HFF-Myc (cell line): ENCODE data around the gene CNKSR3.
A peak's percentile ranks its signal among the peaks of the same experiment; 100 is the strongest.

Experiments used
- DNase-seq: peaks from one replicate; pipeline ENCODE4 v3.0.0-alpha.2; 2011; ENCODE audit warnings: low read depth; ENCODE audit errors: extremely low read depth
- H3K4me3 ChIP-seq: replicated peaks from 2 replicates; pipeline ENCODE4 v1.5.1; 2011; ENCODE audit warnings: low read depth, mild to moderate bottlenecking, control low read depth, low read length
- TF ChIP-seq, protein P1 (sequence below): IDR thresholded peaks from 2 replicates; pipeline ENCODE4 v1.5.1; 2012; ENCODE audit warnings: mild to moderate bottlenecking, low read depth, low read length, control low read depth; ENCODE audit errors: missing control alignments

Gene CNKSR3

GRCh38 chr6:154504865-154505449 is 5.5 kb downstream of the CNKSR3 start:
- no peak for DNase-seq
- no peak overlapping the region for H3K4me3 ChIP-seq
- TF ChIP-seq, protein P1, sequence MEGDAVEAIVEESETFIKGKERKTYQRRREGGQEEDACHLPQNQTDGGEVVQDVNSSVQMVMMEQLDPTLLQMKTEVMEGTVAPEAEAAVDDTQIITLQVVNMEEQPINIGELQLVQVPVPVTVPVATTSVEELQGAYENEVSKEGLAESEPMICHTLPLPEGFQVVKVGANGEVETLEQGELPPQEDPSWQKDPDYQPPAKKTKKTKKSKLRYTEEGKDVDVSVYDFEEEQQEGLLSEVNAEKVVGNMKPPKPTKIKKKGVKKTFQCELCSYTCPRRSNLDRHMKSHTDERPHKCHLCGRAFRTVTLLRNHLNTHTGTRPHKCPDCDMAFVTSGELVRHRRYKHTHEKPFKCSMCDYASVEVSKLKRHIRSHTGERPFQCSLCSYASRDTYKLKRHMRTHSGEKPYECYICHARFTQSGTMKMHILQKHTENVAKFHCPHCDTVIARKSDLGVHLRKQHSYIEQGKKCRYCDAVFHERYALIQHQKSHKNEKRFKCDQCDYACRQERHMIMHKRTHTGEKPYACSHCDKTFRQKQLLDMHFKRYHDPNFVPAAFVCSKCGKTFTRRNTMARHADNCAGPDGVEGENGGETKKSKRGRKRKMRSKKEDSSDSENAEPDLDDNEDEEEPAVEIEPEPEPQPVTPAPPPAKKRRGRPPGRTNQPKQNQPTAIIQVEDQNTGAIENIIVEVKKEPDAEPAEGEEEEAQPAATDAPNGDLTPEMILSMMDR, result no peak

DNA sequence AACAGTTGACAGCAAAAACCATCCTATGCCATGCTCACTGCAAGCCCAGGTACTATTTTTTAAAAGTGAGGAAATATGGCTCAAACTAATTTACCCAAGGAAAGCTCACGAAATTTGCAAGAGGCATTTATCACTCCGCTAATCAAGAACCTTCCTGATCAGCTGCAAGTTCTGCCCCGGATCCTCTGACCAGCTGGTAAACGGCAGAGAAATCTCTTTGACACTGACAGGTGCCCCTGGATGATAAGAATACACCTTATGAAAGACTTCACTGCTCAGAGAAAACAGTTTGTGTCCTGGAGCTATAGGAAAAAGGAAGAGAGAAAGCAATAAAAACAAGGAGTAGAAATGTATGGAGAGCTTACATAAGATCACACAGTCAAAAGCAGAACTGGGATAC is 6.4 kb downstream of the CNKSR3 start:
- TF ChIP-seq, protein P1, result no peak
- no peak for DNase-seq
- no peak overlapping the region for H3K4me3 ChIP-seq

DNA sequence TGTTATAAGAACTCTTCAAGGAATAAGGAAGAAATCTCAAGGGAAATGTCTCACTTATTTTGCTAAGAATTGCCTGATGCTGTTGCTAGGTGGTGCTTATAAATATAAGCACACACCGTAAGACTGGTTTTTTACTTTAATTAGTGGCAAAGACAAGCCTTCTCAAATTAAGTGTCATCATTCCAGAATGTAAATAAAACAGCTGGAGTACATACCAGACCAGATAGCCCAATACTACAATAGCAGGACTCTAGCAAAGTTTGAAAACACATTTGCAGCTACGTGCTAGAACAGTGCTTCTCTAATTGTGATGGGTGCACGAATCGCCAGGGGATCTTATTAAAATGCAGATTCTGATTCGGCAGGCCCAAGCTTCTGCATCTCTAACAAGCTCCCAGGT is 6.8 kb downstream of the CNKSR3 start:
- no peak overlapping the region for H3K4me3 ChIP-seq
- TF ChIP-seq, protein P1, result no peak
- no peak for DNase-seq

GRCh38 chr6:154502553-154502952 is 7.9 kb downstream of the CNKSR3 start:
- no peak for DNase-seq
- H3K4me3 ChIP-seq, result no peak overlapping the region
- TF ChIP-seq, protein P1, result no peak

- TF ChIP-seq, protein P1, result no peak
- no peak overlapping the region for H3K4me3 ChIP-seq
- DNase-seq, result no peak
These were observed 9.0 kb downstream of the CNKSR3 start for GRCh38 chr6:154501578-154501868.

GRCh38 chr6:154500769-154501577 is 9.5 kb downstream of the CNKSR3 start:
- no peak for DNase-seq
- TF ChIP-seq, protein P1, result peak; percentile 44
- H3K4me3 ChIP-seq, result no peak overlapping the region
